Mesothelial cell of epicardium (in vitro differentiated cells): ENCODE measurements around the gene DNAH8. TPM values are rescaled to one million over a fixed set of nuclear protein-coding genes. Genes with fewer than 3 reads are reported as not detected.

Experiments
- DNase-seq, 2 experiments: peaks; one replicate each; pipeline ENCODE4 v3.0.0; 2021; ENCODE audit warnings: low spot score in 2 of 2; ENCODE audit not compliant: unreplicated experiment in 2 of 2
- H3K27ac Mint-ChIP-seq: 2 replicates; pipeline ENCODE4 v1.8.0; 2021; ENCODE audit warnings: mixed read lengths
- H3K27me3 Mint-ChIP-seq: 2 replicates; pipeline ENCODE4 v1.8.0; 2021; ENCODE audit warnings: low read depth, mixed read lengths
- H3K36me3 Mint-ChIP-seq: 2 replicates; pipeline ENCODE4 v1.8.0; 2021; ENCODE audit warnings: mixed read lengths
- H3K4me1 Mint-ChIP-seq: 2 replicates; pipeline ENCODE4 v1.8.0; 2021; ENCODE audit warnings: mixed read lengths
- H3K4me3 Mint-ChIP-seq: 2 replicates; pipeline ENCODE4 v1.8.0; 2021; ENCODE audit warnings: mild to moderate bottlenecking, moderate library complexity, mixed read lengths
- H3K9me3 Mint-ChIP-seq: 2 replicates; pipeline ENCODE4 v1.8.0; 2021; ENCODE audit warnings: mixed read lengths
- total RNA-seq: library from RNA; stranded (reverse); gene quantifications from 3 replicates; pipeline ENCODE4 v1.2.1, GENCODE V29; 2021
- TF ChIP-seq, protein P1 (sequence below): fragments of 200-600 bp; sonication (generic); IDR thresholded peaks from one replicate; pipeline ENCODE4 v1.5.0; 2021; ENCODE audit warnings: antibody characterized with exemption; ENCODE audit not compliant: unreplicated experiment

DNAH8 gene
- total RNA-seq, 1 donor from 2014 or later, result 0.25 TPM

DNA sequence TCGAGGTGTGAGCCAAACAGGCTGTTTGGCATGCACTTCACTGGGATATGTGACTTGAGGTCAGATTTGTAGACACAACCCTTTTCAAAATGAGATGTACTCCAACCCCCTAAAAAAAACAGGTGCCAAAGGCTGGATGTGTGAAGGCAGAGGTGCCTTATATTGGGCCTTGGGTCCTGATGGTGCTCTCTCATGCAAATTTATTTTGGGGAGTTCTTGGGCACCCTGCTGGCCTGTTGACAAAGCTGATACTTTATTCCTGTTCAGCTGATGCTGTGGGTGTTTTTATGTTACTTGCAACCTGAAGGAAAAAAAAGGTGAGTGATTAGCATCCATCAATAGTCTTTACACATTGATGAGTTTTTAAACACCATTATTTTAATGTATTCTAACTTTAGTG, 121.5 kb downstream of the DNAH8 start:
- TF ChIP-seq, protein P1, sequence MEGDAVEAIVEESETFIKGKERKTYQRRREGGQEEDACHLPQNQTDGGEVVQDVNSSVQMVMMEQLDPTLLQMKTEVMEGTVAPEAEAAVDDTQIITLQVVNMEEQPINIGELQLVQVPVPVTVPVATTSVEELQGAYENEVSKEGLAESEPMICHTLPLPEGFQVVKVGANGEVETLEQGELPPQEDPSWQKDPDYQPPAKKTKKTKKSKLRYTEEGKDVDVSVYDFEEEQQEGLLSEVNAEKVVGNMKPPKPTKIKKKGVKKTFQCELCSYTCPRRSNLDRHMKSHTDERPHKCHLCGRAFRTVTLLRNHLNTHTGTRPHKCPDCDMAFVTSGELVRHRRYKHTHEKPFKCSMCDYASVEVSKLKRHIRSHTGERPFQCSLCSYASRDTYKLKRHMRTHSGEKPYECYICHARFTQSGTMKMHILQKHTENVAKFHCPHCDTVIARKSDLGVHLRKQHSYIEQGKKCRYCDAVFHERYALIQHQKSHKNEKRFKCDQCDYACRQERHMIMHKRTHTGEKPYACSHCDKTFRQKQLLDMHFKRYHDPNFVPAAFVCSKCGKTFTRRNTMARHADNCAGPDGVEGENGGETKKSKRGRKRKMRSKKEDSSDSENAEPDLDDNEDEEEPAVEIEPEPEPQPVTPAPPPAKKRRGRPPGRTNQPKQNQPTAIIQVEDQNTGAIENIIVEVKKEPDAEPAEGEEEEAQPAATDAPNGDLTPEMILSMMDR, result no peak
- Mint-ChIP-seq H3K36me3 (no peaks in the 10 kb centered on the region), H3K4me1 (no peaks in the 10 kb centered on the region), H3K9me3 (no peaks in the 10 kb centered on the region), H3K27me3 (peaks cover 4% of the 10 kb centered on the region), H3K27ac (no peak overlapping the region), H3K4me3 (no peak overlapping the region)
- no peak for DNase-seq

DNA sequence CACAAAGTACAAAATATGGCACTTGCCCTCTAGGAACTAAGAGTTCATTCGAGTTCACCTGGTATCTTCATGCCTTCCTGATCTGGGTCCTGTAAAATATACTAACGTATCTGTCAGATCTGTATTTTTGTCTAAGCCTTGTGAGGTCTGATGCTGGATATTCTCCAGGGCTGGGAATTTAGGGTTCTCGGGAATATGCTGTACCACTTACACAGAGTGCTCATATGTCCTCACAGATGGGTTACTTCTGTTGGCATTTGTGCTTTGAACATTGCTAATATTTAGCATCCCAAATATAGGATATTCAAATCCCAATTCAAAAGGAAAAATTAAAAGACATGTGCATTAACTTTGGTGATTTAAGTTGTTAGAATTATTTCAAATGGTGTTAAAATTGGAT, 122.0 kb downstream of the DNAH8 start:
- Mint-ChIP-seq H3K9me3 (no peaks in the 10 kb centered on the region), H3K27me3 (peaks cover 4% of the 10 kb centered on the region), H3K4me3 (no peak overlapping the region), H3K36me3 (no peaks in the 10 kb centered on the region), H3K27ac (no peak overlapping the region), H3K4me1 (no peaks in the 10 kb centered on the region)
- no peak for DNase-seq
- TF ChIP-seq, protein P1, result no peak

DNA sequence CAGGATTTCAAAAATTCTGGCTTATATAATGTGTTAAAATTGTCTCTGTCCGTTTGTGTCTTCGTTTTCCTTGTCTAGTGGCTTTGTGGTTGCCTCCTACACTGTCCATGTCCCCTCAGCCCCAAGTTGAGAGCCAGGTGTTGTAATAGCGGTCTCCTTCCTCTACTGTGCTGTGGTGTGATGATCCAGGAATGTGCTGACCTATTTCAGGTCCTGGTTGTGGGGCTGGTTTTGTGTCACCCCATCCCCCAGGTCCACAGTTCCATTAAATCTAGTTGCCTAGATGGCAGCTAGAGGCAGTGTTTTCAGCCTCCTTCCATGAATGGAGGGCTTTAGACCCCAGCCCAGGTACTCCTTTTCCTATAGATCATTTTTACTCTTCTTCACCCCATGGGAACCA, 128.7 kb downstream of the DNAH8 start:
- Mint-ChIP-seq H3K9me3 (no peaks in the 10 kb centered on the region), H3K4me1 (no peaks in the 10 kb centered on the region), H3K27ac (no peak overlapping the region), H3K4me3 (no peak overlapping the region), H3K27me3 (no peaks in the 10 kb centered on the region), H3K36me3 (no peaks in the 10 kb centered on the region)
- TF ChIP-seq, protein P1, result no peak
- DNase-seq, result no peak

DNA sequence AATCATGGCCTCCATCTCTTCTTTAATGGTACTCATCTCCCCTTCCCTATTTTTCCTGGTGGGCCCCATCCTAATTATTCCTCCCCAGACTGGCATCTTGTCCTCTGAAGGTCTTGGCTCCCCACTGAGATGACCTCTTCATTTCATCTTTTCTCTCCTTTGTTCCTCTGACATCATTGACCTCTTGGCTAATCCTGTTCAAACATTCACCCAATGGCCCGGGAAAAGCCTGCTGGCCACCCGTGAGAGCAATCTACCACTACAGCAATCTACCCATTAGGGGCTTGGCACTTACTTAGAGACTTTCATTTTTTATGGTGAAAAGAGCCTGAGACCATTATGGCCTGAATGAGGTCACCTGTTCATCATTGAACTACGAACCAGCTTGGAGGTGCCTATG, 130.8 kb downstream of the DNAH8 start:
- Mint-ChIP-seq H3K9me3 (no peaks in the 10 kb centered on the region), H3K27me3 (peaks cover 8% of the 10 kb centered on the region), H3K4me3 (no peak overlapping the region), H3K4me1 (no peaks in the 10 kb centered on the region), H3K27ac (no peak overlapping the region), H3K36me3 (no peaks in the 10 kb centered on the region)
- TF ChIP-seq, protein P1, result no peak
- DNase-seq, result no peak

DNA sequence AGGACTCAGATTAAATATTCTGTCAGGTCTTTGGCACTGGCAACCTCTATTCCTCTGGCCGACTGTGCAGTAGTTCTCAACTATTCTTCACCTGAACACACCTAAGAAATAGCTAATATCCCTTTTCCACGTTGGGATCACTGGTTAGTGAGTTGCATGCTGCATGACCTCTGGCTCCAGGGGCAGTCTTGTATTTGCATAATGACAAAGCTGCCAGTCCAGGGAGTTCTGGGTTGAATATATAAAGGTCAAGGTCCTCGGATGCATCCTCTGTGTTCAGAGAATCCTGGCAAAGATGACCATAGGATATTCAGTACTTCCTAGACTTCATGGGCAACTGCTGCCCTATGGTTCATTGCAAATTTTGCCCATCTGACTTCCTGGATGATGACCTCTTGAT, 131.2 kb downstream of the DNAH8 start:
- Mint-ChIP-seq H3K4me3 (no peak overlapping the region), H3K27ac (no peak overlapping the region), H3K4me1 (no peaks in the 10 kb centered on the region), H3K36me3 (no peaks in the 10 kb centered on the region), H3K9me3 (no peaks in the 10 kb centered on the region), H3K27me3 (peaks cover 10% of the 10 kb centered on the region)
- DNase-seq, result no peak
- TF ChIP-seq, protein P1, result no peak

DNA sequence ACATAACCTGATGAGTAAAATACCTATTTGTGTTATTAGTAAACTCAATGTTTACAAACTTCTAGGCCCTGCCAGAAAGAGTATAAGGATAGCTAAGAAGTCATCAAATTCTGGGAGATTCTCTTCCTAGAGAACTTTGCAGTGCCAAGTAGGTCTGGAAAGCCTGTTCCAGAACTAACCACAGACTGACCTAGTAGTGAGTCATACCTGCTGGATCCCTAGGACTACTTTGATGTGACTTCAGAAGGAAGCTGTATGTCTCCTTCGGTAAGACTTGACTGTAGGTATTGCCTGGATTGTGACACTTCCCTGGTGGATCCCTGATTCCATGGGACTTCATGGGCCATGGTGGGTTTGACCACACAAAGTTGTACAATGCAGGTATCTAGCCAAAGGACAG, 131.7 kb downstream of the DNAH8 start:
- no peaks in the 10 kb centered on the region for H3K36me3 Mint-ChIP-seq
- no peaks in the 10 kb centered on the region for H3K9me3 Mint-ChIP-seq
- TF ChIP-seq, protein P1, result no peak
- no peak for DNase-seq
- no peaks in the 10 kb centered on the region for H3K4me1 Mint-ChIP-seq
- no peak overlapping the region for H3K27ac Mint-ChIP-seq
- H3K4me3 Mint-ChIP-seq, result no peak overlapping the region
- H3K27me3 Mint-ChIP-seq, result peaks cover 10% of the 10 kb centered on the region
